Measurements from ENCODE around the gene PCDH17.

Gene PCDH17

DNA sequence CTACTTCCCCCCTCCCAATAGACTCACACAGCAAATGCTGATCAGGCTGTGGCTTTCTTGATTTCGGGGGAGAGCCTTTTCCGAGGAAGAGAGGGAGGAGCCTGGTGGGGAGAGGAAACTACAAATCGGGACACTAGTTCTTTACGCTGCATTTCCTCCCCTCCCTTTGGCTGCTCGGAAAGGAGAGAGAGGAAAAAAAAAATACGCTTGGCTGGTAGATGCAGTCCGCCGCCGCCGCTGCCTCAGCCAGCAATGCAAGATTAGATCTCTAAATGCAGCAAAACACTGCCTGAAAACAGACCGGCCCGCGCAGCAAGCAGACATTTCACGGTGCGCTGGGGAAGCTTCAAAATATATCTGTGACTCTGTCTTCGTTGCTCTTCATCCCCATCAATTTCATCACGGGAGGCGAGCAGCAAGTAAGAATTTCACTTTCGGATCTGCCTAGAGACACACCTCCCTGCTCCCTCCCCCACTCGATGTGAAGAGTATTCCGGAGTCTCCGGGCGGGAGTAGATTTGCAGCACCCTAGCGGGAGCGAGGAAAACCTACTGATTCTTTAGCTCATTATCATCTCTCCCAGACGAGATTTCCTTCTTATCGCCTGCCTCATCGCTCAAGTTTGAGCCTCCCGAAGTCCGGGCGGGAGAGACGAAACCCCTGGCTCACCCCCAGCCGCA, at the start of gene PCDH17:
Gene PCDH17, plus strand, starts transcription at position 149 of the 680 bp plus-strand sequence. CDS start 803 bp downstream, outside the sequence.
- in situ Hi-C loops (cut with HindIII; ENCODE audit: low sequenced_read_pairs) = no loop called here
- peak; percentile 60 for DNase-seq (ENCODE audit: low read depth, low spot score)
- peak within 1 kb of the TSS; percentile 55 for H3K4me3 ChIP-seq (ENCODE audit: low read depth, low read length)
- no peak for TF ChIP-seq CTCF (IDR thresholded peaks at IDR 0.05; ENCODE audit: low read depth, low read length)

- DNase-seq (ENCODE audit: low read depth, low spot score) = no peak
- TF ChIP-seq CTCF (IDR thresholded peaks at IDR 0.05; ENCODE audit: low read depth, low read length) = no peak
- in situ Hi-C loops (cut with HindIII; ENCODE audit: low sequenced_read_pairs) = no loop called here
- no peak overlapping the region for H3K4me3 ChIP-seq (ENCODE audit: low read depth, low read length)
These were observed 49.5 kb upstream of the PCDH17 start for GRCh38 chr13:57582032-57582431.

DNA sequence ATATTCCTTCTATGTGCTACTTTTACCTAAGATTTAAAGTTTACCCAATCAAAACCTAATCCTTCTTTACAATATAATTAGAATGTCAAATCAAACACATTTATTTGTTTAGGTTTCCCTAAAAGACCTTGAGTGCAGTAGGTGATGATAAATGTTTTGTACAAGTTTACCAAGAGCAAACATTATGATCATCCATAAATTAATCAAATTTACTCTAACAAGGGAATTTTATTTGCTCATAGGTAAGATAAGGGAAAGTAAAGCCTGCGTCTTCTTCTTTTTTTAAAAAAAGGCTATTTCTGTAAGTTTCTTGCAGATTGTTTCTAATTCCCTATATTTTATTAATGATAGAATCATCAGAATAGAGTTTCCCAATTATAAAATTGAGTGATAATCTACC, 48.0 kb upstream of the PCDH17 start:
- H3K4me3 ChIP-seq (ENCODE audit: low read depth, low read length) = no peak overlapping the region
- DNase-seq (ENCODE audit: low read depth, low spot score) = no peak
- no peak for TF ChIP-seq CTCF (IDR thresholded peaks at IDR 0.05; ENCODE audit: low read depth, low read length)
- in situ Hi-C loops (cut with HindIII; ENCODE audit: low sequenced_read_pairs) = no loop called here

DNA sequence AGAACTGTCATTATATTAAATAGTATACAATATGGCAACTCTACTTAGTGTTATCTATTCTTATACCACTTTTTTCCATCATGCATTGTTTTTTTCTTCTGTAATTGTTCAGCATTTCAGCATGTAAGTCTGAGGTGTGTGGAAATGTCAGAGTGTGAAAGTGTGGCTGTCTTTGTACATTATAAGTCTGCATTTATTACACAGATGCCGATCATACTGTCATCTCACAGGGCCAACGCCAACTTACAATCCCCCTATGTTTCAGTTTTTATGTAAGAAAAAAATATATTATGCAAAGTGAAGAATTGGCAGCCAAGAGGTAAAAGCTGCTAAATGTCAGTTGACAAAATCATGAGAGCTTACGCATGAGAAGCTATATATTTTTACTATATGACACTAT, 42.9 kb upstream of the PCDH17 start:
- no peak for TF ChIP-seq CTCF (IDR thresholded peaks at IDR 0.05; ENCODE audit: low read depth, low read length)
- no peak for DNase-seq (ENCODE audit: low read depth, low spot score)
- no peak overlapping the region for H3K4me3 ChIP-seq (ENCODE audit: low read depth, low read length)
- in situ Hi-C loops (cut with HindIII; ENCODE audit: low sequenced_read_pairs) = no loop called here

GRCh38 chr13:57595775-57596174, 35.8 kb upstream of the PCDH17 start:
- H3K4me3 ChIP-seq (ENCODE audit: low read depth, low read length) = no peak overlapping the region
- in situ Hi-C loops (cut with HindIII; ENCODE audit: low sequenced_read_pairs) = no loop called here
- no peak for DNase-seq (ENCODE audit: low read depth, low spot score)
- TF ChIP-seq CTCF (IDR thresholded peaks at IDR 0.05; ENCODE audit: low read depth, low read length) = no peak

- DNase-seq (ENCODE audit: low read depth, low spot score) = no peak
- no peak for TF ChIP-seq CTCF (IDR thresholded peaks at IDR 0.05; ENCODE audit: low read depth, low read length)
- no peak overlapping the region for H3K4me3 ChIP-seq (ENCODE audit: low read depth, low read length)
- in situ Hi-C loops (cut with HindIII; ENCODE audit: low sequenced_read_pairs) = no loop called here
These were observed 30.0 kb upstream of the PCDH17 start for GRCh38 chr13:57601536-57601935.

All from astrocyte of the spinal cord (primary cell).